ENCODE data around the gene VAC14.

Gene VAC14

DNA sequence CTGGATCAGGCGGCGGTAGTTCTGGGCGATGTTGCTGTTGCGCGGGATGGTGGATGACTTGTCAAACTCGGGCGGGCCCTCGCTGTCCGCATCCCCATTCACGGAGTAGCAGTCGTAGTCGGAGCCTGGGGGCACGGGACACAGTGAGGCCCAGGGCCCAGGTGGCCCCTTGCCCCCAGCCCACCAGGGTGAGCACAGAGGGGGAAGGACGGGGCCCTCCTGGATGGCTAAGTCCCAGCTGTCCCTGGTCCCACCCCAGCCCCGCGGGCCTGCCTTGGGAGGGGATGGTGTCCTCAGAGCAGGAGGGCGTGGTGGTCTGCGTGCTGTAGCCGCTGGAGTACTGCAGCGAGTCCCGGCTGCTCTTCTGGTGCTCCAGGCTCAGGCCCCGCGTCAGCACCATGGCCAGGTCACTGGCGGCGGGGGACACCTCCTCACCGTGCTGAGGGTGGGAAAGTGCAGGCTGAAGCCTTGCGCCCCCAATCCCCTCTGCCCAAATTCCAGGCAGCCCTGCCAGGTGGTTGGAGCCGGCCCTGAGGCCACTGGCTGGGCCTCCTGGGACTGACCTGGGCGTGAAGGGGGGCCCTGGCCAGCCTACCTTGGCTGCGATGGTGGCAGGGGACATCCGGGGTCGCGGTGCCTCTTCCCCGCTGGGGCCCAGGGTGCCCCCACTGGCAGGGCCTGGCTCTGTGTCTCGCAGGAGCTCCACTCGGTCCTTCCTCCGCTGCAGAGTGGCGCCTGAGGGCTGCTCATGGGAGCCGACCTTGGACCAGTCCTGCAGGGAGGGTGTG, 136.4 kb downstream of the VAC14 start:
- Histone ChIP-seq H2AFZ (ENCODE audit: low read length) (no peak overlapping the region), H3K36me3 (ENCODE audit: insufficient read depth, low read length) (peaks cover 7% of the 10 kb centered on the region; the same call in 1 of the 2 replicates)
- TF ChIP-seq, protein P1, sequence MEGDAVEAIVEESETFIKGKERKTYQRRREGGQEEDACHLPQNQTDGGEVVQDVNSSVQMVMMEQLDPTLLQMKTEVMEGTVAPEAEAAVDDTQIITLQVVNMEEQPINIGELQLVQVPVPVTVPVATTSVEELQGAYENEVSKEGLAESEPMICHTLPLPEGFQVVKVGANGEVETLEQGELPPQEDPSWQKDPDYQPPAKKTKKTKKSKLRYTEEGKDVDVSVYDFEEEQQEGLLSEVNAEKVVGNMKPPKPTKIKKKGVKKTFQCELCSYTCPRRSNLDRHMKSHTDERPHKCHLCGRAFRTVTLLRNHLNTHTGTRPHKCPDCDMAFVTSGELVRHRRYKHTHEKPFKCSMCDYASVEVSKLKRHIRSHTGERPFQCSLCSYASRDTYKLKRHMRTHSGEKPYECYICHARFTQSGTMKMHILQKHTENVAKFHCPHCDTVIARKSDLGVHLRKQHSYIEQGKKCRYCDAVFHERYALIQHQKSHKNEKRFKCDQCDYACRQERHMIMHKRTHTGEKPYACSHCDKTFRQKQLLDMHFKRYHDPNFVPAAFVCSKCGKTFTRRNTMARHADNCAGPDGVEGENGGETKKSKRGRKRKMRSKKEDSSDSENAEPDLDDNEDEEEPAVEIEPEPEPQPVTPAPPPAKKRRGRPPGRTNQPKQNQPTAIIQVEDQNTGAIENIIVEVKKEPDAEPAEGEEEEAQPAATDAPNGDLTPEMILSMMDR (conservative IDR thresholded peaks at IDR 0.05; ENCODE audit: low read length): no peak
- no peak for TF ChIP-seq EZH2phosphoT487 (IDR thresholded peaks at IDR 0.05; ENCODE audit: borderline replicate concordance)

DNA sequence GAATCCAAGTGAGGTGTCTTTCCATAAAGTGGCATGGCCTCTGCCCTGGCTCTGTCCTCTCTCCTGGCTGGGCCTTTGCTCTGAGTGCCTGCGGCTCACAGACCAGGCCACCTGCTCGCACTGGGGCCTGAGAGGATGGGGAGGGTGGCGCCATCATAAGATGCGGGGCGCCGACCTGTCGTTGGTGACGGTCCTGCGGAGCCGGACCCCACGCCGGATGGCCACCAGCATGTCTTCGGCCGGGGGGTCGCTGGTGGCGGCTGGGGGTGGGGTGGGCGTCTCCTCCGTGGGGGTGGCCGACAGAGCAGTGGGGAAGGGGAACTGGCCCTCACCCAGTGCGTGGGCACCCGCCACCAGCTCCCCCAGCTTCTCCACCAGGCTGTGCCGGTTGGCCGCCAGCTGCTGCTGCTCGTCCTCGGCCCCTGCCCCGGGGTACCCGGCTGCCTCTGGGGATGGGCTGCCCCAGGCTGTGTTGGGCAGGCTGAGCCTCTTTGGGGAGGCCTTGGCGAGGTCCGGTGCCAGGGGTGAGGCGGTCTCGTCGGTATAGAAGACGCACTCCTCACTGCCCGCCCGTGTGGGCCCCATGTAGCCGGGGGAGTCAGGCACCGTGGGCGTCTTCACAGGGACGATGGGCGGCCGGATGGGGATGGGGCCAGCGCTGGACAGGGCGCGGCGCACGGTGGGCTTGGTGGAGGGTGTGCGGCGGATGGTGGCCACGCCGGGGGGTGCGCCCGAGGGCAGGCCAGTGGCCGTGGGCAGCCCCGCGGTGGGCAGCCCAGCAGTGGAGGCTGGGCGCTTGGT, 137.2 kb downstream of the VAC14 start:
- Histone ChIP-seq H3K9me2 (replicated peaks; ENCODE audit: low read depth, low read length) (no peaks in the 10 kb centered on the region), H2AFZ (ENCODE audit: low read length) (no peak overlapping the region), H3K27me3 (ENCODE audit: insufficient read depth, low read length, poor library complexity, severe bottlenecking) (no peaks in the 10 kb centered on the region), H3K9ac (ENCODE audit: low read depth, low read length, poor library complexity, severe bottlenecking) (no peak overlapping the region), H3K4me2 (ENCODE audit: low read depth, low read length, poor library complexity, severe bottlenecking) (no peak overlapping the region), H4K20me1 (ENCODE audit: insufficient read depth, low read length, poor library complexity, severe bottlenecking) (no peaks in the 10 kb centered on the region), H3F3A (ENCODE audit: low read depth) (no peaks in the 10 kb centered on the region), H3K4me3 (ENCODE audit: low read length, poor library complexity, severe bottlenecking) (no peak overlapping the region), H3K9me3 (ENCODE audit: insufficient read depth, low read depth, low read length) (no peaks in the 10 kb centered on the region), H3K79me2 (ENCODE audit: insufficient read depth, low read length) (no peaks in the 10 kb centered on the region), H3K4me1 (ENCODE audit: insufficient read depth, low read length, poor library complexity, severe bottlenecking) (no peaks in the 10 kb centered on the region), H3K36me3 (ENCODE audit: insufficient read depth, low read length) (peaks cover 7% of the 10 kb centered on the region; the same call in 1 of the 2 replicates)
- TF ChIP-seq, protein P1 (conservative IDR thresholded peaks at IDR 0.05; ENCODE audit: low read length): no peak
- TF ChIP-seq EZH2phosphoT487 (IDR thresholded peaks at IDR 0.05; ENCODE audit: borderline replicate concordance): no peak

More for the DNA sequence above, 136.4 kb downstream of the VAC14 start:
- H3K9ac ChIP-seq (ENCODE audit: low read depth, low read length, poor library complexity, severe bottlenecking): no peak overlapping the region
- H3K79me2 ChIP-seq (ENCODE audit: insufficient read depth, low read length): no peaks in the 10 kb centered on the region
- H3K4me3 ChIP-seq (ENCODE audit: low read length, poor library complexity, severe bottlenecking): no peak overlapping the region
- H3F3A ChIP-seq (ENCODE audit: low read depth): no peaks in the 10 kb centered on the region
- no peak overlapping the region for H3K4me2 ChIP-seq (ENCODE audit: low read depth, low read length, poor library complexity, severe bottlenecking)
- H4K20me1 ChIP-seq (ENCODE audit: insufficient read depth, low read length, poor library complexity, severe bottlenecking): no peaks in the 10 kb centered on the region
- H3K4me1 ChIP-seq (ENCODE audit: insufficient read depth, low read length, poor library complexity, severe bottlenecking): no peaks in the 10 kb centered on the region
- H3K9me3 ChIP-seq (ENCODE audit: insufficient read depth, low read depth, low read length): no peaks in the 10 kb centered on the region
- H3K9me2 ChIP-seq (replicated peaks; ENCODE audit: low read depth, low read length): no peaks in the 10 kb centered on the region
- H3K27me3 ChIP-seq (ENCODE audit: insufficient read depth, low read length, poor library complexity, severe bottlenecking): no peaks in the 10 kb centered on the region

DNA sequence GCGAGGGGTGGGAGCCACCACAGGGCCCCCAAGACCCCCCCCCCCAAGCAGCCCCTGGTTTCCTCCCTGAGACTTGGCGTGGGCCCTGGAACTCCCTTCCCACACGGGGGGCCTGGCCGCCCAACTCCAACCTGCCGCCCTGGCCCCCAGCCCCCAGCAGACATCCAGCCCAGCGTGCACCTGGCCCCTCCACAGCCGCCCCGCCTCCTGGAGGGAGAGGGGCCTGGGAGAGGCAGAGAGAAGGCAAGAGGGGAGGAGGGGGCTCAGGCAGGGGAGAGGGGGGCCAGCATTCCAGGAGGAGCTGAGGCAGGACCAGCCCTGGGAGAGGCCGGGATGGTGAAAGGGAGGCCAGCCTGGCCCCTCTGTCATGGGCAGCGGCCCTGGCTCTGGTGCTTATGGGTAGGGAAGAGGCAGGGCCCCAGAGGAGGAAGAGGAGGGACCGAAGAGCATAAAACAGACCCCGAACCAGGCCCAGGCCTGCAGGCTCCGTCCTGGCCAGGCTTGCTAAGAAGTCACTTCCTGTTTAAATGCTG, 137.9 kb downstream of the VAC14 start:
- Histone ChIP-seq H3K27me3 (ENCODE audit: insufficient read depth, low read length, poor library complexity, severe bottlenecking) (no peaks in the 10 kb centered on the region), H3K36me3 (ENCODE audit: insufficient read depth, low read length) (peaks cover 7% of the 10 kb centered on the region; the same call in 1 of the 2 replicates), H3K4me3 (ENCODE audit: low read length, poor library complexity, severe bottlenecking) (no peak overlapping the region), H2AFZ (ENCODE audit: low read length) (no peak overlapping the region), H3F3A (ENCODE audit: low read depth) (no peaks in the 10 kb centered on the region), H4K20me1 (ENCODE audit: insufficient read depth, low read length, poor library complexity, severe bottlenecking) (no peaks in the 10 kb centered on the region), H3K9me3 (ENCODE audit: insufficient read depth, low read depth, low read length) (no peaks in the 10 kb centered on the region), H3K79me2 (ENCODE audit: insufficient read depth, low read length) (no peaks in the 10 kb centered on the region), H3K4me1 (ENCODE audit: insufficient read depth, low read length, poor library complexity, severe bottlenecking) (no peaks in the 10 kb centered on the region), H3K9ac (ENCODE audit: low read depth, low read length, poor library complexity, severe bottlenecking) (no peak overlapping the region), H3K4me2 (ENCODE audit: low read depth, low read length, poor library complexity, severe bottlenecking) (no peak overlapping the region), H3K9me2 (replicated peaks; ENCODE audit: low read depth, low read length) (no peaks in the 10 kb centered on the region)
- no peak for TF ChIP-seq EZH2phosphoT487 (IDR thresholded peaks at IDR 0.05; ENCODE audit: borderline replicate concordance)
- TF ChIP-seq, protein P1 (conservative IDR thresholded peaks at IDR 0.05; ENCODE audit: low read length): no peak
